Cardiac muscle cell (in vitro differentiated cells and primary cell): Measurements from ENCODE around the gene ARHGAP6. TPM values are rescaled to one million over a fixed set of nuclear protein-coding genes. Genes with fewer than 3 reads are reported as not detected.

Source experiments
- DNase-seq, 2 donors: peaks; one replicate each; pipeline versions ENCODE4 v3.0.0 to v3.0.0-alpha.2; 2010 to 2017; ENCODE audit warnings: low read depth in 1 of 2, low spot score in 1 of 2
- H3K27ac ChIP-seq: fragments of 200-600 bp; sonication (generic); 2 replicates; pipeline ENCODE4 v1.5.1; 2016
- H3K27me3 ChIP-seq: fragments of 200-600 bp; sonication (generic); 2 replicates; pipeline ENCODE4 v1.6.0; 2016; ENCODE audit warnings: control low read depth
- H3K36me3 ChIP-seq: fragments of 200-600 bp; sonication (generic); 2 replicates; pipeline ENCODE4 v1.5.1; 2016; ENCODE audit warnings: control low read depth
- H3K4me1 ChIP-seq: fragments of 200-600 bp; sonication (generic); 2 replicates; pipeline ENCODE4 v1.8.1; 2017; ENCODE audit warnings: low read depth, mild to moderate bottlenecking, mixed run types
- H3K4me3 ChIP-seq: fragments of 200-600 bp; sonication (generic); 2 replicates; pipeline ENCODE4 v1.5.1; 2016; ENCODE audit warnings: mild to moderate bottlenecking
- H3K9me3 ChIP-seq: fragments of 200-600 bp; sonication (generic); 2 replicates; pipeline ENCODE4 v1.5.1; 2017; ENCODE audit warnings: low read depth, mild to moderate bottlenecking, control low read depth
- CTCF ChIP-seq: IDR thresholded peaks from 2 replicates; pipeline ENCODE4 v1.5.1; 2012; ENCODE audit warnings: low read depth, mild to moderate bottlenecking, low read length
- polyA plus RNA-seq: library from polyadenylated mRNA; unstranded; fragments of >200 nt; fragmentation: Nextera tagmentation; extraction: Ambion mirVana; gene quantifications from 2 replicates; pipeline ENCODE4 v1.2.1, GENCODE V29; 2016
- total RNA-seq: library from RNA; depleted of rRNA; stranded (reverse); fragments of >200 nt; gene quantifications from 2 replicates; pipeline ENCODE4 v1.2.3, GENCODE V29; 2016

The ARHGAP6 gene
- total and polyA plus RNA-seq, 2 experiments from 2014 or later = 10.5 to 45.0 TPM

- Histone ChIP-seq H3K27ac (peak overlapping the region; percentile 84), H3K9me3 (no peaks in the 10 kb centered on the region), H3K27me3 (no peaks in the 10 kb centered on the region), H3K4me3 (no peak overlapping the region), H3K4me1 (peaks cover 13% of the 10 kb centered on the region), H3K36me3 (no peaks in the 10 kb centered on the region)
- TF ChIP-seq CTCF = no peak
- DNase-seq = peak in 1 of 2 donors; percentile 79
Observed at GRCh38 chrX:11187001-11187400, 478.7 kb downstream of the ARHGAP6 start.

- no peak for TF ChIP-seq CTCF
- H3K9me3 ChIP-seq = no peaks in the 10 kb centered on the region
- H3K4me3 ChIP-seq = no peak overlapping the region
- peak in 1 of 2 donors; percentile 75 for DNase-seq
- no peaks in the 10 kb centered on the region for H3K27me3 ChIP-seq
- peak overlapping the region; percentile 84 for H3K27ac ChIP-seq
- no peaks in the 10 kb centered on the region for H3K36me3 ChIP-seq
- peaks cover 13% of the 10 kb centered on the region for H3K4me1 ChIP-seq
Observed at GRCh38 chrX:11185861-11186260, 479.9 kb downstream of the ARHGAP6 start.

- no peak overlapping the region for H3K4me3 ChIP-seq
- no peak overlapping the region for H3K27ac ChIP-seq
- no peaks in the 10 kb centered on the region for H3K27me3 ChIP-seq
- H3K36me3 ChIP-seq = no peaks in the 10 kb centered on the region
- H3K9me3 ChIP-seq = peaks cover 3% of the 10 kb centered on the region
- peaks cover 4% of the 10 kb centered on the region for H3K4me1 ChIP-seq
- no peak for DNase-seq
- TF ChIP-seq CTCF = no peak
Observed at GRCh38 chrX:11180571-11180970, 485.1 kb downstream of the ARHGAP6 start.

- Histone ChIP-seq H3K27me3 (no peaks in the 10 kb centered on the region), H3K27ac (no peak overlapping the region), H3K4me3 (no peak overlapping the region)
Observed at GRCh38 chrX:11172415-11172814, 493.3 kb downstream of the ARHGAP6 start.

GRCh38 chrX:11171956-11172355 lies 493.8 kb downstream of the ARHGAP6 start:
- H3K4me1 ChIP-seq = peaks cover 10% of the 10 kb centered on the region
- no peak overlapping the region for H3K4me3 ChIP-seq

More at GRCh38 chrX:11172415-11172814, 493.3 kb downstream of the ARHGAP6 start:
- Histone ChIP-seq H3K36me3 (no peaks in the 10 kb centered on the region), H3K4me1 (peaks cover 10% of the 10 kb centered on the region), H3K9me3 (no peaks in the 10 kb centered on the region)
- no peak for TF ChIP-seq CTCF
- DNase-seq = no peak

More at GRCh38 chrX:11171956-11172355, 493.8 kb downstream of the ARHGAP6 start:
- H3K36me3 ChIP-seq = no peaks in the 10 kb centered on the region
- H3K9me3 ChIP-seq = no peaks in the 10 kb centered on the region
- TF ChIP-seq CTCF = no peak
- H3K27ac ChIP-seq = no peak overlapping the region
- no peaks in the 10 kb centered on the region for H3K27me3 ChIP-seq
- no peak for DNase-seq
